Measurements from ENCODE around the gene TARBP1. TPM values are rescaled to one million over a fixed set of nuclear protein-coding genes. Genes with fewer than 3 reads are reported as not detected.
A peak's percentile ranks its signal among the peaks of the same experiment; 100 is the strongest.

TARBP1 gene
- total RNA-seq, 1 donor from 2014 or later, result 15.0 TPM

DNA sequence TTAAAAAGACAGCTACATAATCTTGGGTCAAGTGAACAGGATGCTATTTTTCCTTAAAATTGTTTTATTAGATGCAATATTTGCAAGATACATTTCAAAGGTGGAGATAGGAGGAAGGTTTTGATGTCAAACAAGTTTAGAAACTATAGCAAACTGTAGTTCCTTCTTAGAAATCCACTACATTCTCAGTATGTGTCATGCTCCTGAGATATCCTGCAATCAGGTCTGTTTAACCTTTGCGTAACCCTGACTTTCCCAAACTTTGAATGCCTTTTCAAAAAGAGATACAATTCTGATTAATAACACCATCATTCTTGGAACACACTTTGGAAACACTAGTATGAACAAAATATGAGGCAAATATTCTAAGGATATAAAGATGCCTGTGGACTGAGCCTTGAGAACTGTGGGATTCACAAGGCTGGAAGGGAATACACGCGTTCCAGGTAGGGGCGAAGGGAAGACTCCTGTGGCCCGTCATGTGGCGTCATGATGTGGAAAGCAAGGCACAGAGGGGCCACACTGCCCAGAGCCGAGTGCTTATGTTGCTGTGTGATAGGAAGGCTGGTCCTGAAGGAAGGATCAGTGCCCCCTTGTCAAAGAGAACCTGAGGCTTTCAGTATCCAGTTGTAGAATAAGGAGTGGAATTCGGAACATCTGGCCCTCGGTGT is 19.6 kb upstream of the TARBP1 start:
- DNase-seq (ENCODE audit: low read depth), result peak; percentile 49
- Histone ChIP-seq H3K27me3 (ENCODE audit: control insufficient read depth, insufficient read depth, low read length) (no peaks in the 10 kb centered on the region), H3K36me3 (ENCODE audit: control insufficient read depth, insufficient read depth, low read length) (no peaks in the 10 kb centered on the region), H3K4me3 (ENCODE audit: low read depth, low read length) (no peak overlapping the region)
- no peak for FAIRE-seq
- TF ChIP-seq, protein P1, sequence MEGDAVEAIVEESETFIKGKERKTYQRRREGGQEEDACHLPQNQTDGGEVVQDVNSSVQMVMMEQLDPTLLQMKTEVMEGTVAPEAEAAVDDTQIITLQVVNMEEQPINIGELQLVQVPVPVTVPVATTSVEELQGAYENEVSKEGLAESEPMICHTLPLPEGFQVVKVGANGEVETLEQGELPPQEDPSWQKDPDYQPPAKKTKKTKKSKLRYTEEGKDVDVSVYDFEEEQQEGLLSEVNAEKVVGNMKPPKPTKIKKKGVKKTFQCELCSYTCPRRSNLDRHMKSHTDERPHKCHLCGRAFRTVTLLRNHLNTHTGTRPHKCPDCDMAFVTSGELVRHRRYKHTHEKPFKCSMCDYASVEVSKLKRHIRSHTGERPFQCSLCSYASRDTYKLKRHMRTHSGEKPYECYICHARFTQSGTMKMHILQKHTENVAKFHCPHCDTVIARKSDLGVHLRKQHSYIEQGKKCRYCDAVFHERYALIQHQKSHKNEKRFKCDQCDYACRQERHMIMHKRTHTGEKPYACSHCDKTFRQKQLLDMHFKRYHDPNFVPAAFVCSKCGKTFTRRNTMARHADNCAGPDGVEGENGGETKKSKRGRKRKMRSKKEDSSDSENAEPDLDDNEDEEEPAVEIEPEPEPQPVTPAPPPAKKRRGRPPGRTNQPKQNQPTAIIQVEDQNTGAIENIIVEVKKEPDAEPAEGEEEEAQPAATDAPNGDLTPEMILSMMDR (IDR thresholded peaks at IDR 0.05; ENCODE audit: insufficient read depth, low read length, severe bottlenecking), result no peak

DNA sequence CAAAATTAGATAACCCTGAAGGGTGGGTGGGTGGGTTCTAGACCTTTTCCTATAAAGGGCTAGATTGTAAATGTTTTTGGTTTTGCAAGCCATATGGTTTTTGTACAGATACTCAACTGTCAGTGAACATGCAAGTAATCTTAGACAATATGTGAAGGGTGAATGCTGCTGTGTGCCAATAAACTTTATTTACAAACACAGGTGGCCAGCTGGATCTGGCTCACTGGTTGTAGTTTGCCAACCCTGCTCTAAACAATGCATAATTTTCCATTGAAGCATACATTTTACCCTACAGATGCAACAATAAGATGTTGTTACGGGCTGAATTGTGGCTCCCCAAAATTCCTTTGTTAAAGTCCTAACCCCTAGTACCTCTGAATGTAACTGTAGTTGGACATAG is 18.6 kb upstream of the TARBP1 start:
- DNase-seq (ENCODE audit: low read depth), result no peak
- H3K27me3 ChIP-seq (ENCODE audit: control insufficient read depth, insufficient read depth, low read length), result no peaks in the 10 kb centered on the region
- H3K36me3 ChIP-seq (ENCODE audit: control insufficient read depth, insufficient read depth, low read length), result no peaks in the 10 kb centered on the region
- no peak for FAIRE-seq
- H3K4me3 ChIP-seq (ENCODE audit: low read depth, low read length), result no peak overlapping the region
- TF ChIP-seq, protein P1 (IDR thresholded peaks at IDR 0.05; ENCODE audit: insufficient read depth, low read length, severe bottlenecking), result no peak

DNA sequence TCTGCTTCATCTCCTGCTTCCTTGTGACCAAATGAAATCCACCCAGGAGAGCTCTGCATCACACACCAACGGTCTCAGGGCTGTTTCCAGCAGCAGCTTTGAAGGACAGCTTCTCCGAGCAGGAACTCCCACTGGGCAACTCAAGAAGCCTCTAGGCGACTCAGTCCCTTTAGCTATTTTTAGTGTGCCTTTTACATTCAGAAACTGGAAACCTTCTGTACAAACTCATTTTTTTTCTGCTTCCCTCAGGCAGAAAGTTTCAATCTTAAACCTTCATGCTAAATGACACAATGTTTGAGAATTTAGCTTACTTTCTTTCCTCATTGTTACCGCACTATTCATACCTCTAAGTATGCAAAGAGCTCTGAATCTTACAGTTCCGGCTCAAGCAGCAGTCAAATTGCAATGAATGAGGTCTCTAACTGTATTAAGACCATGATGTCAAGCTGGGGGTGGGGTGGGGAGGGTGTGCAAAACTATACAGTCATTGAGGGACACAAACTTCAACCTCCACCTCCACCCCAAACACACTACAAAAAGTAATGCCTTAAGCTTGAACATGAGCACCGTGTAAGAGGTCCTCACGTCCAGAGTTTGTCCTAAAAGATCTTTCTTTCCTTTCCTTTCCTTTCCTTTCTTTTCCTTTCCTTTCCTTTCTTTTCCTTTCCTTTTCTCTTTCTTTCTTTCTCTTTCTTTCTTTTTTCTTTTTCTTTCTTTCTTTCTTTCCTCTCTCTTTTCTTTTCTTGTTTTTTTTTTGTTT is 16.4 kb upstream of the TARBP1 start:
- no peaks in the 10 kb centered on the region for H3K36me3 ChIP-seq (ENCODE audit: control insufficient read depth, insufficient read depth, low read length)
- FAIRE-seq (no peak), DNase-seq (ENCODE audit: low read depth) (peak; percentile 97)
- no peaks in the 10 kb centered on the region for H3K27me3 ChIP-seq (ENCODE audit: control insufficient read depth, insufficient read depth, low read length)
- H3K4me3 ChIP-seq (ENCODE audit: low read depth, low read length), result no peak overlapping the region
- TF ChIP-seq, protein P1 (IDR thresholded peaks at IDR 0.05; ENCODE audit: insufficient read depth, low read length, severe bottlenecking), result no peak

DNA sequence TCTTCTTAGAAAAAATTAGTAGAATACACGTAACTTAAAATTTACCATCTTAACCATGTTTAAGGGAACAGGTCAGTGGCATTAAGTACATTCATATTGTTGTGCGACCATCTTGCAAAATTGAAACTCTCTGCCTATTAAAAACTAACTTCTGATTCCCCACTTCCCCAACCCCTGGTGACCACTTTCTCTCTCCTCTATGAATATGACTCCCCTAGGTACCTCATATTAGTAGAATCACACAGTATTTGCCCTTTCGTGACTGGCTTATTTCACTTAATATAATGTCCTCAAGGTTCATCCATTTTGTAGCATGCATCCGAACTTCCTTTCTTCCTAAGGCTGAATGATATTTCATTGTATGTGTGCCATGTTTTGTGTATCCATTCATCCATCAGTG is 15.1 kb upstream of the TARBP1 start:
- Histone ChIP-seq H3K36me3 (ENCODE audit: control insufficient read depth, insufficient read depth, low read length) (no peaks in the 10 kb centered on the region), H3K27me3 (ENCODE audit: control insufficient read depth, insufficient read depth, low read length) (no peaks in the 10 kb centered on the region), H3K4me3 (ENCODE audit: low read depth, low read length) (no peak overlapping the region)
- TF ChIP-seq, protein P1 (IDR thresholded peaks at IDR 0.05; ENCODE audit: insufficient read depth, low read length, severe bottlenecking), result no peak
- FAIRE-seq (no peak), DNase-seq (ENCODE audit: low read depth) (no peak)

DNA sequence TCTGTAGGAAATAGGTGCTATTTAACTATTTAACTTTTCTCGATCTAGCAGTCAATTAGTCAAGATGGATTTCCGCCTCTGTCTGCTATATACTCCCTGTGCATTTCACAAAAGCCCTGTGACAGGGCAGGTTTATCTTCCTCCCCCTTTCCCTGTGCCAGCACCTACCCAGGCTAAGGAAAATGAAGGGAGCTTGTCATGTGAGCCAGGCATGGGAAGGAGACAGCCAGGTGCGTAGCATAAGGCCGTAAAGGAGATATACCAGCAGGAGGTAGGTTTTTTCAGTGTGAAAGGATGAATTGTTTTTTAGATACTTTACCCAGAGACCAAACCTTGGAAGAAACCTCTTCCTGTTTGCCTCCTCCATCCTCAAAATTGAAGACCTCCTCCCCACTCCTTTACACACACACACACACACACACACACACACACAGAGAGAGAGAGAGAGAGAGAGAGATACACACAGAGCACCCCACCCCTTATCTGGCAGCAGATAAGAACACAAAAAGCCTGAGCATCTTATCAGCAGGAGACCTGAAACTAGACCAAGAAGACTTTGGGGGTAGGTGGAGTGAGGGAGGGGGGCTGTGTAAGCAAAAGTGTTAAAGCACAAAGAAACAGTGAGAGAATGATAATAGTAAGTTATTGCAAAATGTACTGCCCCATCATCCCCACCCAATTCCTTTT is 12.0 kb upstream of the TARBP1 start:
- FAIRE-seq (no peak), DNase-seq (ENCODE audit: low read depth) (no peak)
- Histone ChIP-seq H3K27me3 (ENCODE audit: control insufficient read depth, insufficient read depth, low read length) (no peaks in the 10 kb centered on the region), H3K36me3 (ENCODE audit: control insufficient read depth, insufficient read depth, low read length) (no peaks in the 10 kb centered on the region), H3K4me3 (ENCODE audit: low read depth, low read length) (no peak overlapping the region)
- TF ChIP-seq, protein P1 (IDR thresholded peaks at IDR 0.05; ENCODE audit: insufficient read depth, low read length, severe bottlenecking), result no peak

Measured in bronchial epithelial cell (primary cell).